HG02870 (cell line): ENCODE measurements around the gene EFTUD2.
"Not testable (repeated sequence)": the region's sequence is repeated elsewhere in the genome, so short reads cannot be mapped to it uniquely, and the experiment has no call there.

Source experiments
- ATAC-seq: cut with Tn5 transposase; IDR thresholded peaks from one replicate; pipeline ENCODE4 v1.9.1; 2021; ENCODE audit warnings: mild to moderate bottlenecking, moderate library complexity; ENCODE audit not compliant: unreplicated experiment

Gene EFTUD2

DNA sequence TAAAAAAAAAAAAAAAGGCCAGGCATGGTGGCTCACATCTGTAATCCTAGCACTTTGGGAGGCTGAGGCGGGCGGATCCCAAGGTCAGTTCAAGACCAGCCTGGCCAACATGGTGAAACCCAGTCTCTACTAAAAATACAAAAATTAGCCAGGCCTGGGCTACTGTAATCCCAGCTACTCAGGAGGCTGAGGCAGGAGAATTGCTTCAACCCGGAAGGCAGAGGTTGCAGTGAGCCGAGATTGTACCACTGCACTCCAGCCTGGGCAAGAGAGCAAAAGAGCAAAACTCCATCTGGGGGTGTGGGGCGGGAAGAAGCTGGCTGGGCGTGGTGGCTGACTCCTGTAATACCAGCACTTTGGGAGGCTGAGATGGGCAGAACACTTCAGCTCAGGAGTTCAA, 80.7 kb downstream of the EFTUD2 start:
- not testable (repeated sequence) for ATAC-seq

DNA sequence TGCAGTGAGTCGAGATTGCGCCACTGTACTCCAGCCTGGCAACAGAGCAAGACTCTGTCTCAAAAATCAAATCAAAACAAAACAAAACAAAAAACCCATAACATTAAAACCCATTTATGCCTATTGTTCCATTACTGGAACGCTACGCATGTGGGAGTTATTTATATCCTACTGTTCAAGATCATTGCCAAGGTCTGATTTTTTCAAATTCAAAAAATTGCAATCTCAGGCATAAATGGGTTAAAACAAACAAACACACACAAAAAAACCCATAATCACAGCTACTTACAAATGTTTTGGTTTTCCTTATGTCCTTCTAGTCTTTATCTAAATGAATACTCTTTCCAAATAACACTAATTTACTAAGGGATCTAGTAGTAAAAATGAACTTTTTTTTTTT, 87.0 kb downstream of the EFTUD2 start:
- no peak for ATAC-seq

DNA sequence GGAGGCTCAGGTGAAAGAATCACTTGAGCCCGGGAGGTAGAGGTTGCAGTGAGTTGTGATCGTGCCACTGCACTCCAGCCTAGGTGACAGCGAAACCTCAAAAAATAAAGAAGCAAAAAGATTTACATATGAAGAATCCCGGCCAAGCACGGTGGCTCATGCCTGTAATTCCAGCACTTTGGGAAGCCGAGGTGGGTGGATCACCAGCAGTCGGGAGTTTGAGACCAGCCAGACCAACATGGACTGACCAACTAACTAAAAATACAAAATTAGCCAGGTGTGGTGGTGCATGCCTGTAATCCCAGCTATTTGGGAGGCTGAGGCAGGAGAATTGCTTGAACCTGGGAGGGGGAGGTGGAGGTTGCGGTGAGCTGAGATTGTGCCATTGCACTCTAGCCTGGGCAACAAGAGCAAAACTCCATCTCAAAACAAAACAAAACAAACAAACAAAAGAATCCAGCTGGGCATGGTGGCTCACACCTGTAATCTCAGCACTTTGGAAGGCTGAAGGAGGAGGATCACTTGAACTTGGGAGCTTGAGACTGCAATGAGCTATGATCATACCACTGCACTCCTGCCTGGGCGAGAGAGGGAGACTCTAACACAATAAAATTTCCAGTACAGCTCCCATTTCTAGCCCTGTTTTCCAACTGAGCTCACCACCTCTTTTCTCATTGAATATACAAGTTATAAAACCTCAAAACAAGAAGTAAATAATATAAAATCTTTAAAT, 90.4 kb downstream of the EFTUD2 start:
- ATAC-seq, result not testable (repeated sequence)

DNA sequence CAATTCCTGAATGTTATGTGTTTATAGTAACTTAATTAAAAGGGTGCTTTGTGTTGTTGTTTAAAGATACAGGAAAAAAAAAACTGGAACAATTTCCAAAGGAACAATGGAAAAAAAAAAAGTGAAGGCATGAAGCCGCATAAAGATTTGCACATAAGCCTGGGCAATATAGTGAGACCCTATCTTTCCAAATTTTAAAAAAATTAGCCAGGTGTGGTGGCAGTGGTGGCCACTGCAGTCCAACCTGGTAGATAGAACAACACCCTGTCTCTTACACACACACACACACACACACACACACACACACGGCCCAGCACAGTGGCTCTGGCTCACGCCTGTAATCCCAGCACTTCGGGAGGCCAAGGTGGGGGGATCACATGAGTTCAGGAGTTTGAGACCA, 91.1 kb downstream of the EFTUD2 start:
- no peak for ATAC-seq

DNA sequence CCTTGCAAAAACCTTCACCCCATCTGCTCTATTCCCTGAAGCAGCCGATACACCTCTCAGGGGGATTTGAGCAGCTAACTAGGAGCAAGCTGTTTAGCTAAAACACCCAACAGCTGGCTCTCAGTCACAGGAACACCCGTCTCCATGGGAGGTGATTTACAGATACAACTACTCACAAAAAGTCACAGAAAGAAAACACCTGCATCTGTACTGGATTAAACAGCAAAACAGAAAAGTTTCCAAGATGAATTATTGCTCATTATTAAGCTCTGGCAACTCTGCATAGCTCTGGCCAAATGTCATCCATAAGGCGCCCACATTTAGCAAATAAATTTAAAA, 91.5 kb downstream of the EFTUD2 start:
- ATAC-seq, result no peak

DNA sequence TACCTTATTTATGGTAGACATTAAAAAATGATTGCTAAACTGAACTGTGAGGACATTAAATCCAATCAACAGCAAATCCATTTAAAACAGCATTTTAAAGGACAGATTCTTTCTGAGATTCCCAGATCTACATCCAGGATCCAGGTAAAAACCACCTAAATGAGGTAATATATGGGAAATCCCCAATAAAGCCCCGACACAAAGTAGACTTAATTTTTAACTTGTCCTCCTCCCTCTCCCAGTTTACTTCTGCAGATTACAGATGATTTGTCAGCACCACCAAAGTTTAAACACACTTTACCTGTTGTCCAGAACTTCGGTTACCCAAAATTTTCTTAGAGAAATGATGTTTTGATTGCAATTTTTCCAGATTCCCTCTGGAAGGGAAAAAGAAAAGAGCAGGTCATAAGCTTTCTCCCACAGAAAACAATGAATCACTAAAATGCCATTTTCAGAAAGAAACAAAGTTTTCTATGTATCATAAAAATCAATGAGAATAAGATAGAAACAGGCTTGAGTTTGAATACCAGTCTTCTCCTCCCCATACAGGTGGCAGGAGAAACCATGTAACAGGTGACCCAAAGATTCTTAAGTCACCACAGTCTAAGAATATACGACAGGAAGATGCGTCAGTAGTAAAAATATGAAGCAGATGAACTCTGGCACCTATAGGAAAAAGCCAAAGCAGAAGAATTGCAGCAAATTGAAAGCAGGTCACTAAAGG, 92.0 kb downstream of the EFTUD2 start:
- ATAC-seq, result no peak

DNA sequence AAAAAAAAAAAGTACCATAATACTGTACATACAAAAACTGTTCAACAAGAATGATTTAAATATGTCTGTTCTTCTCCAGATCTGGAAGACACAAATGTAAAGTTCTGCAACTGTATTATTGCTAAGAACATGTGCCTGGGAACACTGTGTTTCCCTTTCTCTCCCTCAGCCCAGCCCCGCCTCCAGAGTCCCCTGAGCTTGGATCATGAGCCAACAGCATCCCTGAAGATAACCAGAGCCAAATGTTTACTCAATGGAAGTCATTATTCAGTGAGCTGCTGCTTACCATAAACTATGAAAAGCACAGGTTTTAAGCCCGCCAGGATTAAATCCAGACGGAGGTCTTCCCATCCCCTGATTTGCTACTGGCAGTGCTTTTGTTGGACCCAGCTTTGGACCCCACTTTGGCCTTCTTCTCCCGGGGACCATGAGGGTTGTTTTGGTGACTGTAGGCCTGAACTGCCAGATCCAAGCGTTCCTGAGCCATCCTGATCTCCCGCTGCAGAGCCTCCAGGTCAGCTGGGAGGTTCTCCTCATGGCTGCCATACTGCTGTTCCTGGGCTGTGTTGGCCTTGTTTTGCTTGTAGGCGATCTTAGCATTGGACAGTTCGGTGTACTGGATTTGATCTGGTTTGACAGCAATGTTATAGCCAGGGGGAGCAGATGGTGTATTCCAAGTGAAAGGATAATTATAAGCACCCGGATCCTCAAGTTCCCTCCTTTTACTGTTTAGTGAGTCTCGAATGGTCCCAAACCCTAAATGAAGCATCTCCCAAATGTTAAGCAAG, 94.7 kb downstream of the EFTUD2 start:
- ATAC-seq, result no peak

DNA sequence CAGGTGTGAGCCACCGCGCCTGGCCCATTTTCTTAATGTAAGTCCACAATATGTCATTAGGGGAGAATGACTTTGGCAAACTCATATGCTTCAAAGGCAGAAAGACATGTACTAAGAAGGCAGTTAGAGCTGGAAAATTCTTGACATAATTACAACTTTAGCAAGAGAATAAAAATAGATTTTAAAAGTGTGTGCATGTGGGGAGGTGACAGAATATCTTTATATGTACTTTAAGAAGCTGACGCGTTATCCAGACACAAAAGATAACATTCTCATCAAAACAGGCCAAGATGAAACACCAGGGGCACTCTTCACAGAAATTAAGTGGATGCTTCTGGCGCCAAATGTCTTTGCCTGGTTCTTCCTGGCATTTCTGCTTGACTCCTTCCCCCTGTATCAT, 97.4 kb downstream of the EFTUD2 start:
- ATAC-seq, result no peak
